ENCODE measurements around the gene COX17. TPM values are rescaled to one million over a fixed set of nuclear protein-coding genes. Genes with fewer than 3 reads are reported as not detected.

The COX17 gene
- total RNA-seq, 1 donor from 2014 or later, result 21.1 TPM

DNA sequence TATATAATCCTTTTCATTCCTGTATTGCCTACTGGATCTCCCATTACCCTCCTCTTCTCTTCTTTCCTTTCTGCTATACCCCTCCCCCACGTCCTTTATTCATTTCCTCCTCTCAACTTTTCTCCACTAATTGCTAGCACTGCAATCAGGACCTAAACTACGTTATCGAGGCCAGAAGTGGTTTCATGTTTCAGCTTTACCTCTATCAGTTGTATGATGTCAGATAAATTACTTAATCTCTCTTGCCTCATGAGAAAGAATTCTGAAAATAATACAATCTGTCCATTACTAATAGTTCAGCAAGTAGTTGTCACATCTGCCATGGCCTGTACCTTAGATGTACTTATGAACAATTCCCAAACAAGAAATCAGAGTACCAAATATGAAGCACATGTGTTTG, 27.4 kb downstream of the COX17 start:
- no peak overlapping the region for H3K27ac Mint-ChIP-seq (ENCODE audit: unreplicated experiment)
- peaks cover 6% of the 10 kb centered on the region for H3K36me3 Mint-ChIP-seq (ENCODE audit: low read depth)
- H3K9me3 Mint-ChIP-seq (ENCODE audit: low read depth), result no peaks in the 10 kb centered on the region
- DNase-seq (ENCODE audit: low spot score), result no peak
- no peaks in the 10 kb centered on the region for H3K27me3 Mint-ChIP-seq (ENCODE audit: low read depth)
- no peaks in the 10 kb centered on the region for H3K4me1 Mint-ChIP-seq (ENCODE audit: low read depth)
- TF ChIP-seq, protein P1, sequence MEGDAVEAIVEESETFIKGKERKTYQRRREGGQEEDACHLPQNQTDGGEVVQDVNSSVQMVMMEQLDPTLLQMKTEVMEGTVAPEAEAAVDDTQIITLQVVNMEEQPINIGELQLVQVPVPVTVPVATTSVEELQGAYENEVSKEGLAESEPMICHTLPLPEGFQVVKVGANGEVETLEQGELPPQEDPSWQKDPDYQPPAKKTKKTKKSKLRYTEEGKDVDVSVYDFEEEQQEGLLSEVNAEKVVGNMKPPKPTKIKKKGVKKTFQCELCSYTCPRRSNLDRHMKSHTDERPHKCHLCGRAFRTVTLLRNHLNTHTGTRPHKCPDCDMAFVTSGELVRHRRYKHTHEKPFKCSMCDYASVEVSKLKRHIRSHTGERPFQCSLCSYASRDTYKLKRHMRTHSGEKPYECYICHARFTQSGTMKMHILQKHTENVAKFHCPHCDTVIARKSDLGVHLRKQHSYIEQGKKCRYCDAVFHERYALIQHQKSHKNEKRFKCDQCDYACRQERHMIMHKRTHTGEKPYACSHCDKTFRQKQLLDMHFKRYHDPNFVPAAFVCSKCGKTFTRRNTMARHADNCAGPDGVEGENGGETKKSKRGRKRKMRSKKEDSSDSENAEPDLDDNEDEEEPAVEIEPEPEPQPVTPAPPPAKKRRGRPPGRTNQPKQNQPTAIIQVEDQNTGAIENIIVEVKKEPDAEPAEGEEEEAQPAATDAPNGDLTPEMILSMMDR (IDR thresholded peaks at IDR 0.05), result no peak
- no peak overlapping the region for H3K4me3 Mint-ChIP-seq (ENCODE audit: unreplicated experiment)

DNA sequence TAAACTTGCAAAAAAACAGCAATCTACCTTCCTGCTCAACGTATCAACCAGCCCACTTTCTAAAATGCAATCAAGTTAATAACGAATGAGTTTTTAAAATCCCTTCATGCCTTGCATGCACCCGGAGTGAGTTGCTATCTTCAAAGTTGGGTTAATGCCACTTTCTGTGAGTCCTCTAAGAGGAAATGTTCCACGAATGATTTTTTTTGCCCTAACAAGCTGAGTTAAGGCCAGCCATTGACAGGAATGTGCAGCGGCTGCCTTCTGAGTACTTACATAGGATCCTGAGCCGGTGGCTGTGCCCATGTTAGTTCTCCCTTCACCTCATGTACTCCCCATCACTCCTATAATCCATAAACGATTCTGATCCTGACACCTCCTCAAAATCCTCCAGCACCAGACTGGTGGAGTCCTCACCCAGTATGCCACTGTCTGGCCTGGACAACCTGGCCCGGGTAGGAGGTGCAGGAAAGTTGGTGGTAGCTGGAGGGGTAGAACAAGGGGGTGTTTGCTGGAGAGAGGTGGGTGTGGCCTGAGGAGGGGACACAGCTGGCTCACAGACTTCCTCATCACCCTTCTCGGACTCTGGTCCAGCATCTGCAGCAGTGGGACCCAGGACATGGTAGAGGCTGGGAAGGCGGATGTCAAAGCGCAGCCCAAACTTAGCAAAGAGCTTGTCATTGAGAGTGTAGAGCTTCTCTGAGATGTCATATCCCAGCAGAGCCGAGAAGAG, 29.2 kb downstream of the COX17 start:
- peaks cover 6% of the 10 kb centered on the region for H3K36me3 Mint-ChIP-seq (ENCODE audit: low read depth)
- H3K4me3 Mint-ChIP-seq (ENCODE audit: unreplicated experiment), result no peak overlapping the region
- peaks cover 8% of the 10 kb centered on the region for H3K4me1 Mint-ChIP-seq (ENCODE audit: low read depth)
- no peaks in the 10 kb centered on the region for H3K9me3 Mint-ChIP-seq (ENCODE audit: low read depth)
- TF ChIP-seq, protein P1 (IDR thresholded peaks at IDR 0.05), result no peak
- no peak overlapping the region for H3K27ac Mint-ChIP-seq (ENCODE audit: unreplicated experiment)
- no peak for DNase-seq (ENCODE audit: low spot score)
- no peaks in the 10 kb centered on the region for H3K27me3 Mint-ChIP-seq (ENCODE audit: low read depth)

DNA sequence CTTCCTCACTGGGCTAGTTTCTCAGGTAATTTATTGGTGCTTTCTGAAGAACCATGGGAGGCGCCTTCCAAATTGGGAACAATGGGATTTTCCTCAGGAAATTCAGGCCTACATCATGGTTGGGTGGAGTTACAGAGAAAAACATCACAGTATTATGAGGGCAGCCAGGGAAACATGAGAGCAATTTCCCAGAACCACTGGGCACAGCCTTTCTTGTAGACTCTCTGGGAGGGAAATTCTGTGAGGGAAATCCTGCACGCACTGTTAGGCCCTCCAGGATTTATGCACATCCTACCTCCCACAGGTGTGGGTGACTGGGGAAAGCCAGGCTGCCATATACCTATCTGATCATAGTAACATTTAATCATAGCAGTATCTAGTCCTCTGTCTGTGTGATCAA, 30.0 kb downstream of the COX17 start:
- peaks cover 8% of the 10 kb centered on the region for H3K4me1 Mint-ChIP-seq (ENCODE audit: low read depth)
- H3K4me3 Mint-ChIP-seq (ENCODE audit: unreplicated experiment), result no peak overlapping the region
- TF ChIP-seq, protein P1 (IDR thresholded peaks at IDR 0.05), result no peak
- H3K27me3 Mint-ChIP-seq (ENCODE audit: low read depth), result no peaks in the 10 kb centered on the region
- peaks cover 6% of the 10 kb centered on the region for H3K36me3 Mint-ChIP-seq (ENCODE audit: low read depth)
- H3K27ac Mint-ChIP-seq (ENCODE audit: unreplicated experiment), result no peak overlapping the region
- no peak for DNase-seq (ENCODE audit: low spot score)
- no peaks in the 10 kb centered on the region for H3K9me3 Mint-ChIP-seq (ENCODE audit: low read depth)

DNA sequence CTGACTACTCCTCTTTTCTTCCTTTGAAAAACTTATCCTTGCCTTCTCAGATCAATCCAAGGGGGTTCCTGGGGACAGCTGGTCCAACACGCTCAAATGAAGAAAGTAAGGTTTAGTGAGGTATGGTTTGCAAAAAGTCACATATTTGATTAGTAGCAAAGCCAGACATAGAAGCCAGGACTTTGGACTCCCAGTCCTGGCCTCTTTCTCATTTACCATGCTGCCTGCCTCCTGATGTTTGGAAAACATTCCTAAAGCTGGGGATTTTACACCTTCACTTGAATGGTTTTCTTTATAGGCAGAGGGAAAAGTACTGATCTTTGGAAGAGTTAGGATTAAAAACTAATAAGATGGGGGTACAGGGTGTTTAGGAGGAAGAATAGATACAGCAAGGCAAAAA, 31.4 kb downstream of the COX17 start:
- H3K4me3 Mint-ChIP-seq (ENCODE audit: unreplicated experiment), result no peak overlapping the region
- H3K27me3 Mint-ChIP-seq (ENCODE audit: low read depth), result no peaks in the 10 kb centered on the region
- peaks cover 6% of the 10 kb centered on the region for H3K36me3 Mint-ChIP-seq (ENCODE audit: low read depth)
- TF ChIP-seq, protein P1 (IDR thresholded peaks at IDR 0.05), result no peak
- H3K27ac Mint-ChIP-seq (ENCODE audit: unreplicated experiment), result no peak overlapping the region
- peaks cover 8% of the 10 kb centered on the region for H3K4me1 Mint-ChIP-seq (ENCODE audit: low read depth)
- DNase-seq (ENCODE audit: low spot score), result no peak
- H3K9me3 Mint-ChIP-seq (ENCODE audit: low read depth), result peaks cover 4% of the 10 kb centered on the region

DNA sequence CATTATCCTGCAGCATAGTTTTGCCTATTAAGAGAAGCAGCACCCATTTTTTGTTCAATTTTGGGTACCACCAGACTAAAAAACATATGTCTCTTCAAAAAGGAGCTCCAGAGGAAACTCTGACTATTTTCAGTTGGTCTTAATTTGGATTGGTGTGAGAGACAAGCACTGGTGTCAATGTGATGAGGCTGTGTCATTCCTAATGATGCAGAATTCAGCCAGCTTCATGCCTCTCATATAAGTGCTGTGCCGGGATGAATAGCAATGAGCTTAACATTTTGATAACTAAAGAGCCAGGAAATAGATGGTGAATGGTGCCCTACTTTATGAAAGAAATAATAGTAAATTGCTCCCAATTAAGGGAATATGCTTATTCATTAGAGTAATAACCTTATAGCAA, 32.7 kb downstream of the COX17 start:
- Mint-ChIP-seq H3K36me3 (ENCODE audit: low read depth) (peaks cover 6% of the 10 kb centered on the region), H3K27me3 (ENCODE audit: low read depth) (no peaks in the 10 kb centered on the region), H3K27ac (ENCODE audit: unreplicated experiment) (no peak overlapping the region), H3K9me3 (ENCODE audit: low read depth) (peaks cover 4% of the 10 kb centered on the region), H3K4me3 (ENCODE audit: unreplicated experiment) (no peak overlapping the region), H3K4me1 (ENCODE audit: low read depth) (peaks cover 8% of the 10 kb centered on the region)
- no peak for DNase-seq (ENCODE audit: low spot score)
- TF ChIP-seq, protein P1 (IDR thresholded peaks at IDR 0.05), result no peak
